ENCODE data around the gene MYZAP.

The MYZAP gene

GRCh38 chr15:57619746-57620145 is 28.0 kb downstream of the MYZAP start:
- Histone ChIP-seq H3K9ac (ENCODE audit: low read length) (no peak overlapping the region), H3K4me3 (ENCODE audit: low read length) (no peak overlapping the region), H3K36me3 (ENCODE audit: control insufficient read depth, insufficient read depth, low read length) (no peaks in the 10 kb centered on the region), H3K27me3 (ENCODE audit: control insufficient read depth, insufficient read depth, low read length) (no peaks in the 10 kb centered on the region), H3K4me1 (ENCODE audit: control insufficient read depth, insufficient read depth, low read length) (no peaks in the 10 kb centered on the region), H3K27ac (ENCODE audit: low read depth, low read length) (no peak overlapping the region)

DNA sequence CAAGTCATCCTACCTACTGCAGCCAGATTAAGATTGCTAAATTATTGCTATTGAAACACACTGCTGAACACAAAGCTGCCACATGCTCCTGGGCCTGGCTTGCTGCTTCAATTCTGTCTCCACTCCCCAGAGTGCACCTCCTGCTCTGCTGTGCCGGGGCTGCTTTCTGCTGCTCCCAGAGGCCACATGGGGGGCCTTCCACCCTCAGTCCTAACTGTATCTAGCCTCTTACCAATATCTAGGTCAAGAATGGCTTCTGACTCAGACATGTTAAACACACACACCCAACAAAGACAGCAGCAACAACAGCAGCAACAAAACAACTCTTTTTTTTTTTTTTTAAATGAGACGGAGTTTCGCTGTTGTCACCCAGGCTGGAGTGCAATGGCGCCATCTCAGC is 33.0 kb downstream of the MYZAP start:
- Histone ChIP-seq H3K4me1 (ENCODE audit: control insufficient read depth, insufficient read depth, low read length) (no peaks in the 10 kb centered on the region), H3K36me3 (ENCODE audit: control insufficient read depth, insufficient read depth, low read length) (no peaks in the 10 kb centered on the region), H3K4me3 (ENCODE audit: low read length) (no peak overlapping the region), H3K9ac (ENCODE audit: low read length) (no peak overlapping the region), H3K27ac (ENCODE audit: low read depth, low read length) (no peak overlapping the region), H3K27me3 (ENCODE audit: control insufficient read depth, insufficient read depth, low read length) (no peaks in the 10 kb centered on the region)

DNA sequence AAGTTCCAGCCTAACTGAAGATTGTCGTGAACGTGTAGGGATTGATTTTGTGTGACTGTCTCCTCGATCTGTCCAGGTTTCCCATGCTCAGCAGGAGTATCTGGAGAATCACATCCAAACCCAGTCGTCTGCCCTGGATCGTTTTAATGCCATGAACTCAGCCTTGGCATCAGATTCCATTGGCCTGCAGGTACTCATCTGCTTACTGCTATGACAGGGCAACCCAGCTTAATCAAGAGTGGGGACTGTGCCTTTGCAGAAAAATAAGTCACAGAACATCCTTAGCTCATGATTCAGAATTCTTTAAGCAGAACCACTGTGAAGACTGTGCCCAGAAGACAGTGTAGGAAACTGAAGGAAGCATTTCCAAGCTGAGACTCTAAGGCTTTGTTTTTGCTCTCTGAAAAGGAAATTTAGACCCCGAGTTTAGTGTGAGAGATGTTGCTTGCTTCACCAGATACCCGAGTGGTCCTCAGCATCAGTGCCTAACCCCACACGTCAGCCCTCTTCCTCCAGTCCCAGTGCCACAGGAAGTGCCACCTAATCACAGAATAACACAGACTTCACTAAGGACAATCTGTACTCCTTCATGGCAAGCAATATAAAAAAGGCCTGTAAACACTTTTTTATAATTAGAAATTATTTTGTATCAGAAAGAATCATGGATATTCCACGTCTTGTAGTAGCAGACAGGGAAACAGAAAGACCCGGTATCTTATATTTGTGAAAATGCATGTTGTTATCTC is 34.2 kb downstream of the MYZAP start:
- no peaks in the 10 kb centered on the region for H3K4me1 ChIP-seq (ENCODE audit: control insufficient read depth, insufficient read depth, low read length)
- no peak overlapping the region for H3K9ac ChIP-seq (ENCODE audit: low read length)
- no peaks in the 10 kb centered on the region for H3K27me3 ChIP-seq (ENCODE audit: control insufficient read depth, insufficient read depth, low read length)
- no peak overlapping the region for H3K4me3 ChIP-seq (ENCODE audit: low read length)
- no peak overlapping the region for H3K27ac ChIP-seq (ENCODE audit: low read depth, low read length)
- no peaks in the 10 kb centered on the region for H3K36me3 ChIP-seq (ENCODE audit: control insufficient read depth, insufficient read depth, low read length)

DNA sequence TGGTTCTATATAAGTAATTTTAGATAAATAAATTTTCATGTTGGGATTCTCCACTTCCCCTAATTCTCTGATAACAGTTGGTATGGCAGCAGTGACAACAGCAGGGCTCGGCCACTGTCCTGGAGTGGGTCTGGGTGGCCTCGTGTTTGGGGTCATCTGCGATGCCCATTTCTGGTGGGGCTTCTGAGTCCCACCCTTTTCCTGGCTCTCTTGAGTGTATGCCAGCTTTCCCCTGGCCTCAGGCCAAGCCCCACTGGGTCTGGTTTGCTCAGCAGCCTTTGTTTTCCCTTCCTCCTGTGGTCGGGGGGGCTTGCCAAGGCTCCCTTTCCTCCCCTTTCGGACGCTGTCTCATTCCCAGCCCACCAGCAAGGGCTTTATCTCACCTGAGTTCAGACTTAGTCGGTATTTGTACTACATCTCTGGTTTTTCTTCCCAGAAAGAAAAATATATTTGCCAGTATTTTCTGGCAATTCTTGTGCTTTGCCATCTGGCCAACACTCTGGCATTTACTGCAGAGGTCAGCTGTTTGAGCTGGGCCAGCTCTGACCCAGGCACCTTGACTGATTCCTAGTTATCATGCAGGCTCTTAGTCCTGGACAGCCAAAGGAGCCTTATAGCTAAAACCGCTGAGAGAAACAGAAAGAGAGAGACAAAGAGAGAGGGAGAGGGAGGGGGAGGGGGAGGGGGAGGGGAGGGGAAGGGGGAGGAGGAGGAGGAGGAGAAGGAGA is 35.2 kb downstream of the MYZAP start:
- Histone ChIP-seq H3K27me3 (ENCODE audit: control insufficient read depth, insufficient read depth, low read length) (no peaks in the 10 kb centered on the region), H3K4me3 (ENCODE audit: low read length) (no peak overlapping the region), H3K4me1 (ENCODE audit: control insufficient read depth, insufficient read depth, low read length) (no peaks in the 10 kb centered on the region), H3K27ac (ENCODE audit: low read depth, low read length) (no peak overlapping the region), H3K36me3 (ENCODE audit: control insufficient read depth, insufficient read depth, low read length) (no peaks in the 10 kb centered on the region), H3K9ac (ENCODE audit: low read length) (no peak overlapping the region)

DNA sequence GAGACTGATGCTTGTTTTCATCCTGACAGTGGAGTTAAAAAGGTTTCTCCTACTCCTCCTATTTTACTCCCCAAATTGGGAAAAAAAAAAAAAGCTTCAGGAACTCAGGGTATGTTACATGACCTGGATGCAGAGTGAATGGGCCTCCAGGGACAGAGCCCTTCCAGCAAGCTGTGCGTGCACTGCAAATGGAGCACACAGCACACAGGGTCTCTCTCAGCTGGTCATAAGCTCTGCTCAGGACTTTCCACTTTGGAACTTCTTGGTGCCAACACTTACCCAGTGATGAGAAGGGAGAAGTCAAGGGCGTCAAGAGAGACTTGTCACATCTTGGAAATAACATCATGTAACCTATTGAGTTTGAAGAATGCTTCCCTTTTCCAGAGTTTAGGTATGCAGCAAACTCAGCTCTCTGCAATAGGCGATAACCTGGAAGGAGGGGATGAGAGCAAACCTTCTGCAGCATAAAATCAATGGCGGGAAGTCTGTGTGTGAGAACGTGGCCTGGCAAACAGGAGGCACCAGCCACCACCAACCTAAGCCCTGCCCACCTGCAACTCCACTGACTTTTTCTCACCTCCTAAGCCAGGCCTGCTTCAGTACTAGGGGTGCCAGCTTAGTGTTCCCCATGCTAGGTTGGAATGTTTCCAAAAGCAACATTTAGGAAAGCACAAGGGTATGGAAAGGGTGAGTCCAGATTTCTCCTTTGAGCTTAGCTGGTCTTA is 39.8 kb downstream of the MYZAP start:
- no peaks in the 10 kb centered on the region for H3K36me3 ChIP-seq (ENCODE audit: control insufficient read depth, insufficient read depth, low read length)
- H3K9ac ChIP-seq (ENCODE audit: low read length): no peak overlapping the region
- no peak overlapping the region for H3K27ac ChIP-seq (ENCODE audit: low read depth, low read length)
- no peaks in the 10 kb centered on the region for H3K27me3 ChIP-seq (ENCODE audit: control insufficient read depth, insufficient read depth, low read length)
- H3K4me1 ChIP-seq (ENCODE audit: control insufficient read depth, insufficient read depth, low read length): no peaks in the 10 kb centered on the region
- H3K4me3 ChIP-seq (ENCODE audit: low read length): no peak overlapping the region

DNA sequence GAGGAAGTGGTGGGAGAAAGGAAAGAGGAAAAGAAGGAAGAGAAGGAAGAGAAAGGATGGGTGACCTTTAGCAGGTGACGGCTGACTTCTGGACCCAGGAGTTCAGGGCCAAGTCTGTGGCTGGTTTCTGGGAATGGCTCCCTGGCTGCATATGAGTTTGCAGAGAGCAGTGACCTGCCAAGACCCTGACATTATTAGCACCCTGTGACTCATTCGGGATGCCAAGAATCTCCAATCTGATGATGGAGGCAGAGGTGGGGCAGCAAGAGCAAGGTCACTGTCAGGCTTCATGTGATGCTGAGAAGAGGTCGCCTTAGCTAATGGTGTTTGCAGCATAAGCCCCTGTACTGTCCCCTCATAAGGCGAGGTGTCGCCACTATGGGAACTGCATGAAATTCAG is 42.6 kb downstream of the MYZAP start:
- Histone ChIP-seq H3K27me3 (ENCODE audit: control insufficient read depth, insufficient read depth, low read length) (no peaks in the 10 kb centered on the region), H3K36me3 (ENCODE audit: control insufficient read depth, insufficient read depth, low read length) (no peaks in the 10 kb centered on the region), H3K27ac (ENCODE audit: low read depth, low read length) (no peak overlapping the region), H3K4me1 (ENCODE audit: control insufficient read depth, insufficient read depth, low read length) (no peaks in the 10 kb centered on the region), H3K9ac (ENCODE audit: low read length) (no peak overlapping the region), H3K4me3 (ENCODE audit: low read length) (no peak overlapping the region)

GRCh38 chr15:57635300-57635909 is 43.7 kb downstream of the MYZAP start:
- Histone ChIP-seq H3K27me3 (ENCODE audit: control insufficient read depth, insufficient read depth, low read length) (no peaks in the 10 kb centered on the region), H3K9ac (ENCODE audit: low read length) (no peak overlapping the region), H3K4me3 (ENCODE audit: low read length) (no peak overlapping the region), H3K27ac (ENCODE audit: low read depth, low read length) (no peak overlapping the region), H3K36me3 (ENCODE audit: control insufficient read depth, insufficient read depth, low read length) (no peaks in the 10 kb centered on the region), H3K4me1 (ENCODE audit: control insufficient read depth, insufficient read depth, low read length) (no peaks in the 10 kb centered on the region)

DNA sequence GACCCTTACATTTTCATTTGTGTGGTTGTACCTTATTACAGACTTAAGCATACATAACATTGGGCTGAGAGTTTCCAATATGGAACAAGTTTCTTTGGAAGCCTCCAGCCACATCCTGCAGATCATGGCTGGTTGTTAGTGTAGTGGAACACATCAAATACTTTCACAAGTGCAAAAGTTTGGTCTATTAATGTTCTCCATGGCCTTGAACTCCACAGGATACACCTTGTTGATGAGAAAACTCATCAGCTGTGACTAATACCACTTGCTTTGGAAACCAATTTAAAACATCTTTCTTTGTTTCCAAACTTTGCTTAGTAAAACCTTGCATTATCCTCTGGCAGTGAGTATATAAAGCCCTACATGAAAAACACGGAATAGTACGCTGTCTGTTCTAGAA is 46.1 kb downstream of the MYZAP start:
- no peak overlapping the region for H3K4me3 ChIP-seq (ENCODE audit: low read length)
- no peaks in the 10 kb centered on the region for H3K27me3 ChIP-seq (ENCODE audit: control insufficient read depth, insufficient read depth, low read length)
- no peaks in the 10 kb centered on the region for H3K36me3 ChIP-seq (ENCODE audit: control insufficient read depth, insufficient read depth, low read length)
- no peak overlapping the region for H3K27ac ChIP-seq (ENCODE audit: low read depth, low read length)
- no peaks in the 10 kb centered on the region for H3K4me1 ChIP-seq (ENCODE audit: control insufficient read depth, insufficient read depth, low read length)
- H3K9ac ChIP-seq (ENCODE audit: low read length): no peak overlapping the region

DNA sequence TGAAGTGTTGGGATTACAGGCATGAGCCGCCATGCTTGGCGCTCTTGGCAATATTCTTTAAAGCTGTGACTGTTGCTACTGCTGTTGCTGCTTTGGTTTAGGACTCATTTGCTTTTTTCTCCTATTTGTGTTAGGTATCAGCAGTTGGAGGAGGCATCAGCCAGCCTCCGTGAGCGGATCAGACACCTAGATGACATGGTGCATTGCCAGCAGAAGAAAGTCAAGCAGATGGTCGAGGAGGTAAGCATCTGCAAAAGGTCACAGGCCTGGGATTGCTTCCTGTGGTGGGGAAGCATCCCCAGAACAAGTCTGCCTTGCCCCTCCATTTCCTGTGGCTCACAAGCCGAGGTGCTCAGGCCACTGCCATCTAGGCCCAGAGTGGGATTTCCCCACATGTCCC is 47.6 kb downstream of the MYZAP start:
- Histone ChIP-seq H3K4me1 (ENCODE audit: control insufficient read depth, insufficient read depth, low read length) (no peaks in the 10 kb centered on the region), H3K4me3 (ENCODE audit: low read length) (no peak overlapping the region), H3K36me3 (ENCODE audit: control insufficient read depth, insufficient read depth, low read length) (no peaks in the 10 kb centered on the region), H3K27me3 (ENCODE audit: control insufficient read depth, insufficient read depth, low read length) (no peaks in the 10 kb centered on the region), H3K27ac (ENCODE audit: low read depth, low read length) (no peak overlapping the region), H3K9ac (ENCODE audit: low read length) (no peak overlapping the region)

GRCh38 chr15:57640930-57641682 is 49.4 kb downstream of the MYZAP start:
- Histone ChIP-seq H3K4me1 (ENCODE audit: control insufficient read depth, insufficient read depth, low read length) (no peaks in the 10 kb centered on the region), H3K27ac (ENCODE audit: low read depth, low read length) (no peak overlapping the region)

DNA sequence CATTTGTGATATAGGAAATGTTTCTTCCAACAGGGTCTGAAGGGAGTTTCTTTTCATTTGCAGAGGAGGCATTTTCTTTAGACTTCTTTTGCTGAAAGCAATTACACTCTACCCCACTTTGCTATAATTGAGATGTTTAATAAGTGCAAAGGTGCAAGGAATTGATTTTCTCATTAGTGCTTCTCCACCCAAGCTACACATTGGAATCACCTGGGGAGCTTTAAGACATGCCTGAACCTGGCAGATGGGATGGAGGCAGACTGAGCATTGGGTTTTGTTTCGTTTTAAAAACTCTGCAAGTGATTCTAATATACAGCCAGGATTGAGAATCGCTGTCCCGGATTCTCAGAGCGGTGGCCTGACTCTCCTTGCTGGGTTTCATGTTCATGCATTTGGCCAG is 52.1 kb downstream of the MYZAP start:
- Histone ChIP-seq H3K27me3 (ENCODE audit: control insufficient read depth, insufficient read depth, low read length) (no peaks in the 10 kb centered on the region), H3K4me3 (ENCODE audit: low read length) (no peak overlapping the region), H3K27ac (ENCODE audit: low read depth, low read length) (no peak overlapping the region), H3K4me1 (ENCODE audit: control insufficient read depth, insufficient read depth, low read length) (no peaks in the 10 kb centered on the region), H3K9ac (ENCODE audit: low read length) (no peak overlapping the region), H3K36me3 (ENCODE audit: control insufficient read depth, insufficient read depth, low read length) (no peaks in the 10 kb centered on the region)

More at GRCh38 chr15:57640930-57641682, 49.4 kb downstream of the MYZAP start:
- no peaks in the 10 kb centered on the region for H3K36me3 ChIP-seq (ENCODE audit: control insufficient read depth, insufficient read depth, low read length)
- no peak overlapping the region for H3K4me3 ChIP-seq (ENCODE audit: low read length)
- H3K9ac ChIP-seq (ENCODE audit: low read length): no peak overlapping the region
- no peaks in the 10 kb centered on the region for H3K27me3 ChIP-seq (ENCODE audit: control insufficient read depth, insufficient read depth, low read length)

DNA sequence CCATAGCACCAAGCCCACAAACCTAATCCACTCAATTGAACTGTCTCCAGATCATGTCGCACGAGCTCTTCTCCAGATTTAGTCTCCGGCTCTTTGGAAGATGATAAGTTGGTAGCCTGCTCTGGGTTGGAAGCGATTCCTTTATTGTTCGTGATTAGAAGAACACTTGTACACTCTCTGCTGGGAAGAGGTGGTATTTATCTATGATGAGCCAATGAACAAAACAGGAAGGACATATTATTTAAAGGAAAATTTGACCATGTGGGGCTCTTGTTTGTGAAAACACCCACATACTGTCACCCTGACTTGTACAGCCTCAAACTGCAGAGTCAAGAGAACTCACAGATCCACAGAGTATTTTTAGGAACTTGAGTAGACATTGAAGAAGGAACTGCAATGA is 54.4 kb downstream of the MYZAP start:
- H3K27me3 ChIP-seq (ENCODE audit: control insufficient read depth, insufficient read depth, low read length): no peaks in the 10 kb centered on the region
- no peak overlapping the region for H3K4me3 ChIP-seq (ENCODE audit: low read length)
- no peak overlapping the region for H3K27ac ChIP-seq (ENCODE audit: low read depth, low read length)
- H3K9ac ChIP-seq (ENCODE audit: low read length): no peak overlapping the region
- H3K36me3 ChIP-seq (ENCODE audit: control insufficient read depth, insufficient read depth, low read length): no peaks in the 10 kb centered on the region
- H3K4me1 ChIP-seq (ENCODE audit: control insufficient read depth, insufficient read depth, low read length): no peaks in the 10 kb centered on the region

All from rectal smooth muscle tissue (tissue), 1 donor.